ENCODE measurements around the gene ZSCAN30.

Gene ZSCAN30

GRCh38 chr18:35268821-35269220, 21.2 kb downstream of the ZSCAN30 start:
- TF ChIP-seq CTCF (IDR thresholded peaks at IDR 0.05; ENCODE audit: insufficient read depth, low read depth, low read length, missing control alignments), result no peak
- H3K4me3 ChIP-seq (ENCODE audit: low read depth, low read length), result no peak overlapping the region
- DNase-seq (ENCODE audit: low read depth), result no peak

- TF ChIP-seq CTCF (IDR thresholded peaks at IDR 0.05; ENCODE audit: insufficient read depth, low read depth, low read length, missing control alignments), result no peak
- H3K4me3 ChIP-seq (ENCODE audit: low read depth, low read length), result no peak overlapping the region
These were observed 22.2 kb downstream of the ZSCAN30 start for GRCh38 chr18:35267809-35268208.

GRCh38 chr18:35267161-35267651, 22.8 kb downstream of the ZSCAN30 start:
- DNase-seq (ENCODE audit: low read depth), result no peak
- no peak overlapping the region for H3K4me3 ChIP-seq (ENCODE audit: low read depth, low read length)
- TF ChIP-seq CTCF (IDR thresholded peaks at IDR 0.05; ENCODE audit: insufficient read depth, low read depth, low read length, missing control alignments), result no peak

More at GRCh38 chr18:35267809-35268208, 22.2 kb downstream of the ZSCAN30 start:
- DNase-seq (ENCODE audit: low read depth), result no peak

GRCh38 chr18:35264409-35264808, 25.6 kb downstream of the ZSCAN30 start:
- DNase-seq (ENCODE audit: low read depth), result no peak
- no peak overlapping the region for H3K4me3 ChIP-seq (ENCODE audit: low read depth, low read length)
- TF ChIP-seq CTCF (IDR thresholded peaks at IDR 0.05; ENCODE audit: insufficient read depth, low read depth, low read length, missing control alignments), result no peak

- H3K4me3 ChIP-seq (ENCODE audit: low read depth, low read length), result no peak overlapping the region
- no peak for TF ChIP-seq CTCF (IDR thresholded peaks at IDR 0.05; ENCODE audit: insufficient read depth, low read depth, low read length, missing control alignments)
- no peak for DNase-seq (ENCODE audit: low read depth)
These were observed 33.1 kb downstream of the ZSCAN30 start for GRCh38 chr18:35256947-35257346.

GRCh38 chr18:35253655-35254287, 36.3 kb downstream of the ZSCAN30 start:
- no peak for DNase-seq (ENCODE audit: low read depth)
- no peak for TF ChIP-seq CTCF (IDR thresholded peaks at IDR 0.05; ENCODE audit: insufficient read depth, low read depth, low read length, missing control alignments)
- no peak overlapping the region for H3K4me3 ChIP-seq (ENCODE audit: low read depth, low read length)

GRCh38 chr18:35252466-35252865, 37.6 kb downstream of the ZSCAN30 start:
- TF ChIP-seq CTCF (IDR thresholded peaks at IDR 0.05; ENCODE audit: insufficient read depth, low read depth, low read length, missing control alignments), result no peak
- no peak overlapping the region for H3K4me3 ChIP-seq (ENCODE audit: low read depth, low read length)
- no peak for DNase-seq (ENCODE audit: low read depth)
